SKM-1 treated with dmso at 0.1 percent for 144 hours (cell line): ENCODE measurements around the gene OSBPL2.

Experiments used
- DNase-seq: peaks from one replicate; lab custom pipeline; 2025; ENCODE audit not compliant: unreplicated experiment; lab: John Stamatoyannopoulos, UW

OSBPL2 gene

DNA sequence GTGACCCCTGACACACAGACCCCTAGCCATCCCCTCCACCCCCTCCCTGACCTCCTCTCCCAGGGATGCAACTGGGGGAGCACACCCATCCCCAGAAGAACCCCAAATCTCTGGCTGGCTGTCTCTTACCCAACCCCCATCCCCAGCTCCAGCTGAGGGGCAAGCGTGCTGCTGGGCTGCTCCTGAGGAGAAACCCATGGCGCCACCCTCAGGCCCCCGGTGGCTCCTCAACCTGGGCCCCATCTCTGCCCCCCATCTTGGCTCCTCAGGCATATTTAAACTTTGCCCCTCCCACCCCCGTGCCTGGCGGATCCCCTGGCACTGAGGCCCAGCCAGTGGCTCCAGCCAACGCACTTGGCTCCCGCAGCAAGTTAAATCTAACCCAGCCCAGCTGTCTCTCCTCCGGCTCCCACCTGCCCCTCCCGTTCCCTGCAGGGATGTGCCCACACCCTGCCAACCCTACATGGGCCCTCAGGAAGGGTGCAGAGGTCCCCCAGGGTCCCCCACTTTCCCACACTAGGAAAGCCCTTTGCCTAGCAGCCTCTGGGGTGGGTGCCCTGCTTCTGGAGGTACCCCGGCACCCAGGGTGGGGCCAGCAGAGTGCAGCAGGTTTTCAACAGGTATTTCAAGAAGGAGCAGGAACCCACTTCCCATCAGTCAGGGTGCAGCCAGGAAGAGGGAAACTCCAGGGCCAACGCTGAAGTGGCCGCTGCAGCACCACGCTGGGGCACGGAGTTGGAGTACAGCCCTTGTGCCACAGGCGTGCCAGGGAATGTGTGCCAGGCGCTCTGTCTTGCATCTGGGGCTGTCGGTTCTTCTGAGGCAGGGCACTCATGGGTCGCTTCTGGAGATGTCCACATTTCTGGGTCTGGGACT lies 5.3 kb upstream of the OSBPL2 start:
- DNase-seq: no peak

DNA sequence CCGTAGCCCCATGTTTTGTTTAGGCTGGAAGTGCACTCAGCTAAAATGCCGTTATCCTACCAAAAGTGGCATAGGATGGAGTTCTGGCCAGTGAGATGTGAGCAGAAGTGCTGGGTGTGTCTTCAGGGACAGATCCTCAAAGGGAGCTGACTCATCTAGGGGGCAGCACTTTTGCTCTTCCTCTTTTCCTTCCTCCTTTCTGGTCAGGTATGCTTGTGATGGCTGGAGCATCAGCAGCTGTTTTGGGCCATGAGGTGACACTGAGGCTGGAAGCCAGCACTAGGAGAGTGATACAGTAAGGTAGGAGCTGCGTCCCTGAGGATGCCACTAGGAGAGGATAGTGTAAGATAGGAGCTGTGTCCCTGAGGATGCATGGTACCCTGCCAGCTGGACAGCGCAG lies 4.6 kb upstream of the OSBPL2 start:
- DNase-seq: no peak

DNA sequence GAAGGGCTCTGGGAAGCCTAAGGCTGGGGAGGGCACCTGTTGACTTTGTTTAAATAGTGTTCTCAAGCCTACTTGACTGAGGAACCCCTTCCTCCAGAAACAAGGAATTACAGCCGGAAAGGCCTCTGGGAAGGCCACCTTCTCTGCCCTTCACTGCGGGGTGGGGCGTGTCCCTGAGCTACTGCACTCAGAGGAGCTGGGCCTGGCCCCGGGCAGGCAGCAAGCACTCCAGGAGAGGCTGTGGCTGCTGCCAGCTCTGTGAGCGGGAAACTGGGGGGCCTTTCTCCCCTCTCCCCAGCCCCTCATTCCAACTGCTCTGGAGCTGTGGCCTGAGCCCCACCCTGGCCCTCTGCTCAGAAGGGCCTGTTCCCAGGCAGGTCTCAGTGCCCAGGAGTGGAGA lies 4.0 kb upstream of the OSBPL2 start:
- no peak for DNase-seq

DNA sequence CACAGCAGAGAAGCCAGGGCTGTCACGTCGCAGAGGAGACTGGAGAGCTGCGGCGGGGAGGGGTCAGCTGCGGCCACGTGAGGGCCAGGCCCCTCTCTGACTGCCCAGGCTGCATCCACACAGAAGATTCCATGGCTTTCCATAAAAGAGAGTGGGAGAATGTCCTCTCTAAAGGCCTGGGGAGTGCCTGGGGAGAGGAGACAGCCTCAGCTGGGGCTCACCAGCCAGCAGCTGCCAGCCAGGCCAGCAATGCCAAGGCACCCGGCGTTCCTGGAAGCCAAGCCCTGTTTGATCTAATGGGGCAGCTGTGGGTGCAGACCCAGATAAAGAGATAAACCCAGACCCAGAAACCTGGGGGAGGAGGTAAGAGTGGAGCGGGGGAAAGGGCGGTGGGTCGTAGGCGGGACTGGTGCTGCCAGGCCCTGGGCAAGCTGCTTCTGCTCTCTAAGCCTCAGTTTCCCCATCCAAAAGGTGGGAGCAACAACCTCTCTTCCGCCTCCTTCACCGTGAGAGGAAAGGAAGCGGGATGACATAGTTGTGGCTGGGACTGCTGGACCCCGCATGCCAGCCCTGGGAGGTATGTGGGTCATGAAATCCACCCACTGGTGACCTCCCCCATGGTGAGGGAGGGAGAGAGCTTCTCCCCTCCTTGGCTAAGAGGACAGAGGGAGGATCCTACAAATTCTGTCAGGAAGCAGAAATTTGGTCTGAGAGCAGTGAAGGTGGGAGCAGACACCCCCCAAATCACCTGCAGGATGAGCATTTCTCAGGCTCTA lies 3.1 kb upstream of the OSBPL2 start:
- DNase-seq: no peak

DNA sequence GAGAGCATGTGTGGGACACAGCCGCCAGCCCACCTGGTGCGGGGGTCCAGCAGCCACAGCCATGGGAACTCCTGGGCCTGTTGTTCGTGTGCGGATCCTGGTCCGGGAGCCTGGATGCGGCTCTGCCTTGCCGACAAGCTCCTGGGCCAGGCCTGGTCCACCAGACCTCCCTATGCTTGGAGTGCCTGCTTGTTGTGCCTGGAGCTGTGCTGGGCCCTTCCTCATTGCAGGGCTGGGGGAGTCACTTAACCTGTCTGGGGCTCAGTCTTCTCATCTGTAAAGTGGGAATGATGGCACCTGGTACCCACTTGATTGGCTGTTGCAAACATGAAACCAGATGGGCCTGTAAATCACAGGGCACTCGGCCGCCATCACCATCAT lies 2.6 kb upstream of the OSBPL2 start:
- no peak for DNase-seq

DNA sequence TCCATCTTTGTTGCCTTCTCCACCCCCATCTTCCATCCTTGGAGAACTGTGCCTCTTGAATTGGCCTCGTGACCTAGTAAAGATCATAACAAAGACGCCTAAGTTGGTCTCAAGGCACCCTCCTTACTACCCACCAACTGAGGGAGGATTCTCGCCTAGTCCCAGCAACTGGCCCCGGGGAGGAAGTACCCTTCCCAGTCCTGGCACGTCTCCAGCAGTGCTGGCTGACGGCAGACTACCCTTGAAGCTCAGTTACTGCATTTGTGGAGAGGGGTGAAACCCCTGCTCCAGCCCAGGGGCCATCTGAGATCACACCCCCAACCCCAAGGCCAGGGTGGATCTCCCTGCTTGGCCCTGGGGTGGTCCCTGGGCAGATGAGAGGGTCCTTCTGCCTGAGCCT lies 2.1 kb upstream of the OSBPL2 start:
- no peak for DNase-seq

DNA sequence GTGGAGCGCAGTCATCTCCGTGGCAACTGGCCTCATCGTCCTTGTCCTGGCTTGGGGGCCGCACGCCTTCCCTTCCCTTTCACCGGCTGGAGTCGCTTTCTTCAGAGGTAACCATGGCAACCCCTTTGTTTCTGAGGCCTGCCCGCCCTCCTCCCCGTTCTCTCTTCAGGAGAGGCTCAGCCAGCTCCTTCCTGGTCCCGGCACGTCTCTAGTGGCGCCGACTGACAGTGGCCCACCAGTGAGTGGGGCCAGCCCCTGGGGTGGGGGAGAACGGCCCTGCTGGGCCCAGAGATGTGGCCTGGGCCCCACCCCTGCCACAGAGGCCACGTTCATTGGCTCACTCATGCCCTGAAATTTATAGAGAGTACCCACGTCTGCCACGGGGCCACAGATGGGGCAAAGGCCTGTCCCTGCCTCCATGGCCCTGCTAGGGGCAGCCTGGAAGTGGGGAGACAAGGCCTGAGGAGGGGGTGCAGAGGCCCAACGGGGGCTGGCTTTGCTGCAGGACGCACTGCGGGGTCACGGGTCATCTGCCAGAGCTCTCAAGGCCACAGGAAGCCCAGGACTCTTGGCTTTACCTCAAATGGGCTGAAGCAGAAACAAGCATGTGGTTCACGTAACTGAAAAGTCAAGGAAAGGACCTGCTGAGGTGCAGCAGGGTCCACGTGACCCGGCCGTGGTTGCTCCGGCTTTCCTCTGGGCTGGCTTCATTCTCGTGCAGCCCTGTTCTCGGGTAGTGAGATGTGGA lies 1.4 kb upstream of the OSBPL2 start:
- DNase-seq: no peak

DNA sequence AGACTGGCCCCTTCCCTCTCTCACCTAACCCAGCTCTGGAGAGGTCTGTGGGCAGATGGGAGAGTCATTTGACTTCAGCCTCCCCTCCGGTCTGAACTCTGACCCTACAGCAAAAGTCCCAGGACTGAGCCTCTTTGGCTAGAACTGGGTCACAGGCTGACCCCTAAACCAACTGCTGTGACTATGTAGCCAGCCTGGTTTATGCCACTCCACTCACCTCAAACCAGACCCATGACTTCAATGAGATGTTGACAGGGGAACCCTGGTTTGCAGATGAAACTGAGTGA lies 864 bp upstream of the OSBPL2 start:
- no peak for DNase-seq

DNA sequence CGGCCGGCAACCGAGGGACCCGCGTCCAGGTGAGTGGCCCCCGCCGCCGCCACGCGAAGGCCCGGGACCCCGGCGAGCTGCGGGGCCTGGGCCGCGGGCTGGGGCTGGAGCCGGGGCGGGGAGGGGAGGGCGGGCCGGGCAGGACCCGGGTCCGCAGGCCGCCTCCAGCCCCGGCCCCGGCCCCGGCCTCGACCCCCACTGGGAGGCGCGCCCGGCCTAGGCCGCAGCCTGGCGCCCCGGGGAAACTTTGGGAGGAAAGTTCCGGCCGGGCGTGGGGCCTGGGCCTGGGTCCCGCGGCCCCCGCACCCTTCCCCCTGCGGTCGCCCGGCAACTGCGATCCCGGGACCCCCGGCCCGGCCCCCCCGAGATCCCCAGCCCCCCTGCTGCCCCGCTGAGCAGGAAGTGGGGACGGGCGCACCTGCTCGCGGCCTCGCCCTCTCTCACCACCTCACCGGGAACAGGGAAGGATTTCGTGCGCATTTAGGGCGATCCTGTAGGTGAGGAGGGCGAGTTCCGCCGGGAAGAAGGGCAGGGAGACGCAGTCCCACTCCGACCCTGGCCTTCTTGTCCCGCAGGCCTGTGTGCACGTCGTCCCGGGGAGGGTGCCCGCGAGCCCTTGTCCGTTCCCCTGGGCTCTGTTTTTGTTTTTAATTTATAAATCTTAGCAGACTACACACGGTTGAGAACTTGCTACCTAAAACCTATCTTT lies 402 bp downstream of the OSBPL2 start:
- no peak for DNase-seq

DNA sequence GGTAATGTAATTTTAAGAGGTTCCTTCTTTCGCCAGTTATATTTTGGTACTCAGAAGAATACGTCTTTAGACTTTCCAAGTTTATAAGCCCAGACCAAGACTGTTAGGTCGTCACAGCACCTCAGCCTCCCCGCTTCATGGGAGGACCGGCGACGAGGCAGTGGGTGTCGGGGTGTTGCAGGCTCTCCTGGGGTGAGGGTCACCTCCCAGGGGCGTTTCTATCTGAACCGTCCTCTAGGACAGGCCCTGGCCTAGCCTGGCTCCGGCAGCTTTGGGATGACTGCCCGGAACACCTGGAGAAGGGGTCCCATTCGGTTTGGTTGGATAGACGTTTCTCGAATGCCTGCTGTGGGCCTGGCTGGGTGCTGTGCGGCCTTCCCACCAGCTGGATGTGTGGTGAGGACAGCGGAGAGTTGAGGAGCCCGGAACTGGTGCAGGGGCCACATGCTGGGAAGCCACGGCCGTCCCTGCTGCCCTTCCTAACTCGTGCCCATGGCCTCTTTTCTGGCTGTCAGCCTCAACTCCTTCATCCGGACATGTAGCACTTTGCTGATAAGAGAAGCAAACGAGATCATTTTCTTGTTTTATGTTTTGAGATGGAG lies 1.1 kb downstream of the OSBPL2 start:
- DNase-seq: no peak

DNA sequence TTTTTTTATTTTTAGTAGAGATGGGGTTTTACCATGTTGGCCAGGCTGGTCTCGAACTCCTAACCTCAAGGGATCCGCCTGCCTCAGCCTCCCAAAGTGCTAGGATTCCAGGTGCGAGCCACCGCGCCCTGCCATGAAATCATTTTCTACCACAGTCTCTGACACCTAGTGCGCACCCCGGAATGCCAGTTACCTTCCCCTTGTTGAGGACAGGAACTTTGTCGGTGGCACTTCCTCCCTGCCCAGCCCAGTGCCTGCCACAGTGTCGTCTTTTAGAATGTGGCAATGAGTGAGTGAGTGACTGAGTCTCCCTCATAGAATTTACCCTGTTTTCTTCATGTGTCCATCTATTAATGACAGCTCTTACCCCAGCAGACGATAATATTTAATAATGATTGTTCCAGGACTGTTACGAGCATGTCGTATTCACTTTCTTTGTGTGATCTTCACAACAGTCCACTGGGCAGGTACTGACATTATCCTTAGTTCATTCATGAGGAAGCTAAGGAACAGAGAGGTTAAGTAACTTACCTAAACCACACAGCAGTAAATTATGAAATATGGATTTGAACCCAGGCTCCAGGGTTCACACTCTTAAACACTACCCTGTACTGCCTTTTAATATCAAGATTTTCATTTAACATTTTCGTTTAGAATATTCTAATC lies 1.8 kb downstream of the OSBPL2 start:
- DNase-seq: no peak

DNA sequence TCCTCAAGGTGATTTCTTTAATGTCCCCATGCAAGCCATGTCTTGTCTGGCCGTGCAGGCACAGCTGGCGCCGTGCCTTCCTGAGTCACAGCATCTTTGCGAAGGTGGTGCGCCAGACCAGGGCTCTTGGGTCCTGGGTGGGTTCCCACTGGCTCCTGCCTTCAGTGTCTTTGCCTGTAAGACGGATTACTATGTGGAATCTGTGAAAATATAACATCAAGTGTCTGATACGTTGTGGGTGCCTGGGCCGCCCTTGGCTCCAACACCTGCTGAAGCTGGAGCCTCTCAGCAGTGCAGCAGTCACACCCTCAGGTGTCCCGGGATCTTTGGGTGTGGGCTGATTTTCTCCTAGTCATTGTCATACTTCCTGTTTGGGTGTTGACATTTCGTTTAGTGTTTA lies 3.2 kb downstream of the OSBPL2 start:
- DNase-seq: no peak

DNA sequence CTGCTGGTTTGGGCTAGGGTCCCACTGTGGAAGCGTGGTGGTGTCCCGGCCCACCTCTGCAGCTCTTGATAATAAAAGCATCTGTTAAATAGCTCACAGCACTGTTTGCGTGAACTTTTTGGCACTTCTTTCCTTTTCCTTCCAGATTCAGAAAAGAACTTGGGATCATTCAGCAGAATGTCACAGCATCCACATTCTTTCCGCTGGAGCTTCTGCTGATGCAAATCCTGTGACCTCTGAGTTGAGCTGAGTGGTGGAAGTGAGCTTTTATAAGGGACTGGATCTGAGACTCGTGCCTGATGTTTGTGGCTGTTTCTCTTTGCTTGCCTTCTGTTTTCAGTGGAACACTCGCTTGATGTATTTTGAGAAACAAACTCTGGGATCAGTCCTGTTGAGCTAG lies 3.9 kb downstream of the OSBPL2 start:
- no peak for DNase-seq

DNA sequence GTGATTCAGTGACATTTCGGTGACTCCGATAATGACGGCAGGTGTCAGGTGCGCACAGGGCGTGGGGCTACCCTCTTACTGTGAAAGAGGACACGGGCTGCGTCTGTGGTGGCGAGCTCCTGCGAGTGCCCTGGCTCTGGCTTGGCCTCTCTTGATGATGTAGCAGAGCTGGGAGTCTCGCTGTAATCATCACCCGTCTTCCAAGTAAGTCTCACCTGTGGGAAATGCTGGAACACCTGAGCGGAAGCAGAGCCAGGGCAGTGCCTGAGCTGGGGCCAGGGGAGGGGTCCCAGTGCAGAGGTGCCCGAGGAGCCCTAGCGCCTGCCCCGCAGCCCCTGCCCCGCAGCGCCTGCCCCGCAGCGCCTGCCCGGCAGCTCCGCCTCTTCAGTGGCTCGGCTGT lies 4.8 kb downstream of the OSBPL2 start:
- DNase-seq: no peak

DNA sequence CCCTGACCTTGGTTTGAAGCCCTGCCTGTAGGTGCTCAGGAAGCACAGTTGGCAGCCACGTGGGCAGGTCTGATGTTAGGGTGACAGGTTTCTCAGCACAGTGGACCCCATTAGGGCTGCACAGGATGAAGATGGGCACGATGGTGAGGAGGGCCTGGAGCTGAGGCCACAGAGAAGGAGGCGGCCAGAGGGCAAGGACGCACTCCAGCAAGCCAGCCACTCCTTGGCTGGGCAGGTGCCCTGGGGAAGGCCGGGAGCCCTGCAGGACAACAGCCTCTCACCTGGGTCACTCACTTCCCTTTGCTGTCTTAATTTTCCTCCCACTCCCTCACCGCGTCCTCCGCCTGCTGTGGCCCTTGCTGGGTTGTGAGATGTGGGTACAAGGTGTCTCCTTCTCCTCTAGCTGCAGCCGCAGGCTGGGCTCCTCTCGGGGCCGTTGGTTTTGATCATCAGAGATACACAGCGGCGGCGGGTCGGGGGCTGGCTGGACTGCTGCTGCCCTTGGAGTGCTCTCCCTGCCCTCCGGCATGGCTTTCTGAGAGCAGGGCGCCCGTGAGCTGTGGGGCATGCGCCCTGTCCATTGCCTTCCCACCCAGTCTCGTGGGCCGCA lies 5.7 kb downstream of the OSBPL2 start:
- DNase-seq: no peak

DNA sequence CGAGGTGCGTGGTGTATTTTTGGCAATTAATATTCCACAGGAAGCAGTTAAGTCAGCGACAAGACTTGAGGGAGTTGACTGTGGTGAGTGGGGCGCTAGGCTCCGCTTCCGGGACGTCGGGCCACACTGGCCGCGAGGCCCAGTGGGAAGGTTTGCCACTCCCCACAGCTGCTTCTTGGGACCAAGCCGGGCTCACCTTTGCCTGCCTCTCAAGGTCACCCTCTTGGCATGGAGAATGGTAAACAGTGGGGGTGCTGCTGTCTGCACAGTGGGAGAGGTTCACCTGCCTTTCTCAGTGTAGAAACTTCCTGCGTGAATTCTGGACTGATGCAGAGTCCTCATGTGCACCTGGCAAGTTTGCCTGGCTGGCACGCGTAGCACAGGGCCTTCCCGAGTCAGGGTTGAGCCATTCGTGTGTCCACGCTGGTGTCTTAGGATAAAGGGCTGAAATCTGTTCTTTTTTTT lies 6.4 kb downstream of the OSBPL2 start:
- no peak for DNase-seq

DNA sequence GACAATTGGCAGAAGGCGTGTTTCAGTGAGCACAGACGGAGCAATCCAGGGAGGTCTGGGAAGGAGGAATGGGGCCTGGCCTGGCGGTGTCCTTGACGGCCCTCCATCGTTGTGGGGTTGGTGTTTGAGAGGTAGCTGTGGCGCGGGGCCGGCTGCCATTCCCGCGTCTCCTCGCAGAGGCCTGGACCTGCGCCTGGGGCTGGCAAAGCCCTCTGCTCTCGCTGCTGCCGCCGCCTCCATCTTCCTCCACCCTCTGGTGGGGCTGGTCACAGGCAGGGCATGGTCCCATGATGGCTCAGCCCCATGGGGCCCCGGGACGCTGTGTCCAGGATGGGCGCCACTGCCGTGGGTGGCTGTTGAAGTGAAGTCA lies 7.6 kb downstream of the OSBPL2 start:
- no peak for DNase-seq

DNA sequence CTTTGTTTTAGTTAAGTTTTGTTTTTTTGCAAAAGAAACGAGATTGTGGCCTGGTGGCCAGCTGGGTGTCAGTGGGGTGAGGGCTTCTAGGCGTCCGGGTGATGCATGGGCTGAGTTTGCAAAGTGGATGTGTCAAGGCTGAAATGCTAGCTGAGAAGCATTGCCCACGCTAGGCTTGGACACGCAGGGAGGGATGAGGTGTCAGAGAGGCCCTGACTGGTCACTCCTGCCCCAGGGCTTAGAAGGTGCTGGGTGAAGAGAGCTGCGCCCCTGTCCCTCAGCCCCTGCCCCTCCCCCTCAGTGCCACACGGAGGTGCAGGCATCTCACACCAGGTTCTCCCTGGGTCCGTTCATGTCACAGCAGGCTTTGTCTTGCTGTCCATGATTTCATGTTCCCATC lies 8.1 kb downstream of the OSBPL2 start:
- DNase-seq: no peak

DNA sequence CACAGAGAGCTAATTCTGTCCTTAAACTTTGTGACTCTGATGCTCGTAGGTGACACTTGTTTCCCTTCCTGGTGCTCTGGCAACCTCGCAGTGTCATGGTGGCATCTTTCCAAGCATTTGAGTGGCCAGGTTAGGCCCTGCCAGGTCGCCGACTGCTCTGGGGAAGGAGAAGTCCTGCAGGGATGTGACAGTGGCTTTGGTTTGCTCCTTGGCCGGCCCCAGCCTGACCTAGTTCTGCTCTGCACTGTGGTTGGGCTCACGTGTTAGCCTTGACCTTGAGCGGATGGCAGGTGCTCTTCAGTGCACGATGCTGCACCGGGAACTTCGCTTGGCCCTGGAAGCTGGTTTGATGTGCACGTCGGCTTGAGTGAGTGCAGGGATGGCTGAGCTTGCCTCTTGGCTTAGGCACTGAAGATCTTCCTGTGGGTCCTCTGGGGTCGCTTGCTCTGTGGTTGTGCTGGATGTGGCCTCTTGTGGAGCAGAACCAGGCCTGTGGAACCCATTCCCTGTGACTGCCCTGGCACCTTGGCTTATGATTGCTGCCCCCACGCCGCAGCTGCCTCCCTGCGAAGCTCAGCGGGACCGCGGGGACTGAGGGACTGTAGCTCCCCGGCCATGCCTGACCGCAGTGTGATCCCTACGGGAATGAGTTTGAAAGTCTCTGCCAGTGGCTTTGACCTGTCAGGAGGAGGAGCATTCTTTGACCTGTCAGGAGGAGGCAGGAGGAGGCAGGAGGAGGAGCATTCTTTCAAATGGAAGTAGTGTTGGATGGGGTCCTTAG lies 8.7 kb downstream of the OSBPL2 start:
- no peak for DNase-seq
